ENCODE measurements around the gene EARS2.
"Not testable (repeated sequence)": the region's sequence is repeated elsewhere in the genome, so short reads cannot be mapped to it uniquely, and the experiment has no call there.

EARS2 gene

DNA sequence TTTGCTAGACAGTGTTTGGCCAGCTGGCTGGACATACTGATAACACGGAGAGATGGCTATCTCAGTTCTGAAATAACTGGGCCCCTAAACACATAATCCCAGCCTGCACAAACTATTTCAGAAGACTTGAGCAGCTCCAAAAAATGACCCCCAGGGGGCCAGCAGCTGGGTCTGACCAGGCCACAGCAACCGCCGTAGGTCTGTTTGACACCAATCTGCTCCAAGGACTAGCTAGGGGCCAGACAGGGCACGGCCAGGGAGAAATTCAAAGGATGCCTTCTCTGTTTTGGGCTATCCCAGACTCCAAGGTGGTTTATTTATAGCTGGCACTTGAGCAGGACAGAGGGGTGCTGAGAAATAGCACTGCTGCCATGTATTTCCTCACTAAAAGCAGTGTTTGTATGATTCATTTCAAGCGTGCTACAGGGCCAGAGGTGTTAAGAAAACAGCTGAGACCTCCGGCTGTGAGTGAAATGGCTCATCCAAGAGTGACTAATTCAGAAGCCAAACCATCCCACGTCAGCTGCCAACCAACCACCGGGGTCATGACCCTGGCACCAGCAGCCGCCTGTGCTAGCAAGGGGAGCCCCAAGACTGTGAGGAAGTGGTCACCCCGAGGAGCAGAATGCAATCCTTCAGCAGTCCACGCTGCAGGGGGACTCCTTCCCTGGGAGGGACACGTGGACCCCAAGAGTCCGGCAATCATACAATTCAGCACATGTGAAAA is 52.5 kb downstream of the EARS2 start:
- DNase-seq: peak; percentile 65

GRCh38 chr16:23504076-23504452 is 53.1 kb downstream of the EARS2 start:
- DNase-seq: no peak

GRCh38 chr16:23502466-23502865 is 54.7 kb downstream of the EARS2 start:
- DNase-seq: no peak

DNA sequence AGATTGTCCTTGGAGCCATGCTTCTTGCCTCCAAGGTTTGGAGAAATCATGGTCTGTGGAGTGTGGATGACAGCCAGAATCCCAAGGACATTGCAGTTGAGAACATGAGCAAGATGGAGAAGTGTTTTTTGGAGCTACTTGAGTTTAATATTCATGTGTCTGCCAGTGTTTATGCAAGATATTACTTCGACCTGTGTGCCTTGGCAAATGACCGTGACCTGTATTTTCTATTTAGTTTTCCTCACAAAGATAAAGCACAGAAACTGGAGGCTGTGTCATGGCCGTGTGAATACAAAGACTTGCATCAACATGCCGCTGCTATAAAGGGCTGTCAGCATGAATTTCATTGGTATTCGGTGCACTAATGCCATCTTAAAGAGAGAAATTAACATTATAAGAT is 55.9 kb downstream of the EARS2 start:
- no peak for DNase-seq

DNA sequence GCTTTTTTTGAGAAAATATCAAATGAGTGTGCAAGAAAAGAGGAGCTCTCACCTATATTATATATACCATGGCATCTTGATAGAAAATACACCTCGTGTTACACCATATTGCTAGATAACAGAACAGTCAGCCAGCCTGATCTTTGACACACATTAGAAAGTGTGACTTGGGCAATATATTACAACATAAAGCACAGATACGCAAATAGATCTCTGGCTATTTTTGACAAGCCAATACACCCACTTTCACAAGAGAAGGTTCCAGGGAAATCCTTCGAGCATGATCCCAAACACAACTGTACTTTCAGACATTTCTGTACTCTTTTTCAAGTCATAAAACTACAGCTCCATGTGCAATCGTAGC is 56.3 kb downstream of the EARS2 start:
- DNase-seq: no peak

- no peak for DNase-seq
Measured at GRCh38 chr16:23500212-23500861, 56.8 kb downstream of the EARS2 start.

DNA sequence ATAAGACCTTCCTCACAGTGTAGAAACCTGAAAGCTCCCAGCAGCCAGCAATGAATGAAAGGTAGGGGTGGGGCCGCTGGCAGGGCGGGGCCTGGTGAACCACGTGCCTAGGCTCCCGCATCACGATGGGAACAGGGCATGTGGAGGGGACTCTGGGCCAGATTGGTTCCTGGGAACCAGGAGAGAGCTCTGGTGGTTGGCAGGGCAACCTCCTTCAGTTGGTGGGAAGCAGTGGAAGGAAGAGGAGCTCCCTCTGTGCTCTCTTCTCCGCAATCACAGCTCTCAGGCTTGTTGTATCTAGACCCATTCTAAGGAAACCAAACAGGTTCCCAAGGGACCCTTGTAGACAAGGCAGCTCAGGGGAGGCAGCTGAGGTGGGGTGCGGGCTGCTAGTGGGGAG is 57.3 kb downstream of the EARS2 start:
- DNase-seq: no peak

- no peak for DNase-seq
Measured at GRCh38 chr16:23498863-23499262, 58.3 kb downstream of the EARS2 start.

DNA sequence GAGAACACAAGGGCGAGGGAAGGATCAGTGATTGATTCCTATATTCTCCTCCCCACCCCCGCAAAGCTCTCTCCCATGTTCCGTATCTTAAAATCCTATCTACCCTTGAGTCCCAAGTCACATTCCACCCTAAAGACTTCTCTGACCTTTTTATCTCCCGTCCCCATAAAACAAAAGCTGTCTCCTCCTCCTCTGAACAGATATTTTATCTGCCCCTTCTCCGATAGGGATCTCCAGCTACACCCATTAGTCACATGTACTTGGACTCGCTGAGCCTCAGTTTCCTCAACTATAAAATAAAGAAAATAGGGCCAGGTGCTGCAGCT is 59.6 kb downstream of the EARS2 start:
- DNase-seq: no peak

DNA sequence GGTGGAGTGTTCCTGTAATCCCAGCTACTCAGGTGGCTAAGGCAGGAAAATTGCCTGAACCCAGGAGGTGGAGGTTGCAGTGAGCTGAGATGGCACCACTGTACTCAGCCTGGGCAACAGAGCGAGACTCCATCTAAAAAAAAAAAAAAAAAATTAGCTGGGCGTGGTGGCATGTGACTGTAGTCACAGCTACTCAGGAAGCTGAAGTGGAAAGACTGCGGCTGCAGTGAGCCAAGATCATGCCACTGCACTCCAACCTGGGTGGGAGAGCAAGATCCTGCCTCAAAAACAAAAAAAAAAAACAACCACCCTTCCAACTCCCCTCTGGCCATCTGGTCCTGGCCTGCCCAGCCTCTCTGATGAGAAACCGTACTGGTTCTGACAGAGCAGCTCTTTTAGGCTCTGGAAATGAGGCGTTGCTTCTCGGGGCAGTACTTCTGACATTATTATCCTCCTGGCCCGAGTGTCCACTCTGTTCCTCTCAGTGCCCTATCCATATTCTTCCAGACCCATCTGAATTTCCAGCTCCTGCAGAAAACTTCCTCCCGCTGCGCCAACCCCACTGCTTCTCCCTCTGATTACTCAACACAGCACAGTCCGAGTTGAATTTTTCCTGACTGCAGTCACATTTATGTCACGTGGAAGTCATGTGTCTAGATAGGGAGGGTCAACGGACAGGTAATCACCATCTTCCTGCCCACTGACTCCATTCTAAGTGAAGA is 60.2 kb downstream of the EARS2 start:
- DNase-seq: no peak

GRCh38 chr16:23495671-23496070 is 61.5 kb downstream of the EARS2 start:
- no peak for DNase-seq

DNA sequence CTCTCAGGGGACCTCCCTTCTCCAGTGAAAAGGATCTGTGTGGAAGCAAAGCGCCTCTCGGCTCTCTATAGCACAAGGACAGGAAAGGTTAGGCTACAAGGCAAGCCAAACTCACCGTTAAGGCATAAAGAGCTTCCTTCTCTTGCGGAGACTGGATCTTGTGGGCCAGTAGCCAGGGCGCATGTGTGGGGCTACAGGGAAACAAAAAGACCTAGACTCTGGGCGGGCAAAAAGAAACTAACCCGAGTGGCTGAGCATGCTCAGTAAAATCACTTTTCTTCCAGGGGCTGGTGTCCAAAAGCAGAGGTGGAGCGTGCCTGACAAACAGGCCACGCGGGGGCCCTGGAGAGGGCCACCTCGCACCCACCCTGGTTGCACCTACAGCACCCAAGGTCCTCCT is 63.0 kb downstream of the EARS2 start:
- no peak for DNase-seq

DNA sequence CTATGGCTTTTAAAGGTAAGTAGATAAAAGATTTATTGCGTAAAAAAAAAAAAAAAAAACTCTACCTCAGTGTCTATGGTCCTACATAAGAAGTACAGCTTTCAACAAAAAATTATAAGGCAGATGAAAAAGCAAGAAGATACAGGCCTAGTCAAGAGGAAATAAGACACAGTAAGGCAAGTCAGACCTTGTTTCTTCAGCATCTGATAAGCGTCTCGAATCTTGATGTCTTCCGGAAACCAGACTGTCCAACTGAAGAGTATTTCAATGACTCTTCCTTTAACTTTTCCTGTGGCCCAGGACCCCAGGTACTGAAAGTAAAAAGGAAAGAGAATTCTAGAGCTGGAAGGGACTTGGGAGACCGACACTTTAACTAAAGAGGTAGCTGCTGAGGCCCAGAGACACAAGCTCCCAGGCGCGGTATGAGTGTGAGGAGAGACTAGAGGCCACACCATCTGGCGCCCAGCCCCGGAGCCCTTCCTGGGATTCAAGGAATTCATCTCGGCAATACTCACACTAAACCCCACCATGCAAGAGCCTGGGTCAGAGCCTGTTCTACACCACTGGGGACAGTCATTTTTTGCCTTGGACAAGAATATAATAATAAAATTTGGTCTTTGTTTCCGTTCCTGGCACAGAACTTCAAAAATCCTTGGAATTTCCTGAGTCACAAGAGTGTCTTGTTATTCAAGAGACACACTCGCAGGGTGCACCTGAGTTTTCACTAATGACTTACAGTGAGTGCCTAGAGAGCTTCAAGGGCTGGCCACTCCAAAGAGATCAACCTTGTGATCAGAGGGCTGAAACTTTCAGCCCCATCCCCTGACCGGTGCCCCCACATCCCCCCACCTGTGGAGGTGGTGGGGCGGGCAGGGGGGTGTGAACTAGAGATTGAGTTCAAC is 65.4 kb downstream of the EARS2 start:
- DNase-seq: no peak

GRCh38 chr16:23486480-23486879 is 70.7 kb downstream of the EARS2 start:
- DNase-seq: no peak

GRCh38 chr16:23485841-23486240 is 71.3 kb downstream of the EARS2 start:
- DNase-seq: no peak

DNA sequence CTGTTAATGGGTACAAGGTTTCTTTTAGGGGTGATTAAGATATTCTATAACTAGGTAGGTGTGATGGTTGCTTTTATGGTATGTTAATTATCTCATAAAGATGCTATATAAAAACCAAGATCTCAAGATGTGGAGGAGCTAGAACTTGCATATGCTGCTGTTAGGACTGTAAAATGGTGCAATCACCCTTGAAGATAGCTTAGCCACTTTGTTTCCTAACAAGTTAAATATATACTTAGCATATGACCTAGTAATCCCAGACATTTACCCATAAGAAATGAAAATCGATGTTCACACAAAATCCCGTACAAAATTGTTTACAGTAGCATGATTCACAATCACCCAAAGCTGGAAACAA is 71.9 kb downstream of the EARS2 start:
- no peak for DNase-seq

DNA sequence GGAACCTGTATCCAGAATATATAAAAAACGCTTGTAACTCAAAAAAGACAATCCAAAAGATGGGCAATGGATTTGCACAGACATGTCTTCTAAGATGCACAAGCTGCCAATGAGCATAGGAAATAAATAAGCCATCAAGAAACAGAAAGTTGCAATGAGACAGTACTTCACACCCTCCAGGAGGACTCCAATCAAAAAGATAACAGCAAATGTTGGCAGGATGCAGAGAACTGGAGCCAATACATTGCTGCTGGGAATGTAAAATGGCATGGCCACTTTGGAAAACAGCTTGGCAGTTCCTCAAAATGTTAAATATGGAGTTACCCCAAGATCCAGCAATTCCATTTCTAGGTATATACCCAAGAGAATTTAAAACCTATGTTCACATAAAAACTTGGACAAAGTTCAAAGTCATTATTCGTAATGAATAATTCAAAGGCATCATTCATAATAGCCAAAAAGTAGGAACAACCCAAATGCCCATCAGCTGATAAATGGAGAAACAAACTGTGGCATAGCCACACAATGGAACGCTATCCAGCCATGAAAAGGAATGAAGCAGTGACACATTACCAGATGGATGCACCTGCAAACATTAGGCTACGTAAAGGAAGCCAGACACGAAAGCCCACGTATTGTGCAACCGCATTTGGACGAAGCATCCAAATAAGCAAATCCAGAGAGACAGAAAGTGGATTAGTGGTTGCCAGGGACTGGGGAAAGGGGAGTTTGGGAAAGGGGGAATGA is 72.5 kb downstream of the EARS2 start:
- no peak for DNase-seq

- not testable (repeated sequence) for DNase-seq
Measured at GRCh38 chr16:23483492-23483891, 73.7 kb downstream of the EARS2 start.

DNA sequence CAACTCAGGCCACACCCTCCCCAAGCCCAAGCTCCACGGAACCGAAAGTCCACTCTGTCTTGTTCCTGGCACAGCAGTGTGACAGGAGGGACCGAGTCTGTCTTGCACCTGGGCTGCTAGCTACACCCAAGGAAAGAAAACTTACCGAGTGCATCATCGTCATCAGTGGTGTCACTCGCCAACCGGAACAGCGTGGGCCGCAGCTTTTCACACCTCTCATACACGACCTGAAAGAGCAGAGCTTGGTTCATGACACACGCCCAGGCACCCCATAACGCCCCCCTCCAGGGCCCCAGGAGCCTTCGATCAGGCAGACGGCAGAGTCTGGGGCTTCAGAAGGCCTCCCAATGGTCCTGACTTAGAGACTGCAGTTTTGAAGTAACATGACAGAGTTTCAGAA is 74.4 kb downstream of the EARS2 start:
- DNase-seq: no peak

DNA sequence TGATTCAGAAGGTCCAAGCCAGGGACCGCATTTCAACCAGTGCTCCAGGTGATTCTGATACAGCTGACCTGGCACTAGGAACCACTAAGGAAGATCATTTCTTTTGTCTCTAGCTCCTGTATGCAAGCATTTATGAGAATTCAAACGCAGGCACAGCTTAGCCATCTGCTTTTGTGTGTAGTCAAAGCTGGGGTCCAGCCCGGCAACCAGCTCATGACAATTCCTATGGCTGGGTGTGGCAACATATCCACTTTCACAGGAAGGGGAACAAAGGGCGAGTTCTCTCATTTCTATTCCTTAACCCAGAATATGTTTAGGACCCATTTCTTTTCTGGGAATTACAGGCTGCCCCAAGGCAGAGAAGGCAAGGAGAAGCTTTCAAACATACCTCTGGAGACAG is 76.9 kb downstream of the EARS2 start:
- no peak for DNase-seq

GRCh38 chr16:23479138-23479537 is 78.0 kb downstream of the EARS2 start:
- no peak for DNase-seq

DNA sequence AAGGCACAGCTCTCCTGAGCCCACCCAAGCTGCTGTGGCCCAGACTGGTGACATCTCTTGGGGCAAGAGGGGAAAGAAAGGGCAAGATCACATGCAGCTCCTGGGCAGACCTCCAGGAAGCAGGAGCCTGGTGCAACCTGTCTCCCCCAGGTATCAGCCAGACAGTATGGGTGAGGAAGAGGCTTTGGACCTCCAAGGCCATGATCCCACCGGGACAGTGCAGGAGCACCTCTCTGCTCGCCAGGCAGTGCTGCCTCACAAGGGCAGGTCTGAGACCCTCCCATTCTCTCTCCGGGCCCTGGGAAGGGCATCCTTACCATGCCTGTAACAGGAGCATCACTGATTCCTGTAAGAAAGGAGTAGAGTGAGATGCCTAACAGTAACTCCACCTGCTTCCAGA is 78.6 kb downstream of the EARS2 start:
- DNase-seq: no peak

DNA sequence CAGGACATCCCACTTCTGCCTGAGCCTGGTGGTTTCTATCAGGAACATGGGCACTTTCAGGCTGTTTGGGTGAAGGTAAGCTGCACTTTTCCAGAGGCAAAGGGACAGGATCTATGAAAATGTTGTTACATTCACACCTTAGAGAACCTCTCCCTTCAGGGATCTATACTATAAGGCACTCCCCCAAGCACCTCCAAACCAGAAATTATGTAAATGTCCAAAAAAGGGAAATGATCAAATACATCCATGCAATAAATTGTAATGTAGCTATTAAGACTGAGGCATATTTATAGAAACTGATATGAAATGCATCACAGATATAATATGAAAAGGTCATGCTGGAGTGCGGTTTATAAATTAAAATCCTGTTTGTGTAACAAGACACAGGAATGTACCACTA is 80.9 kb downstream of the EARS2 start:
- DNase-seq: no peak

Measured in T1000 (cell line).